GM18505 (cell line): Measurements from ENCODE around the gene TGFBR3.

Source experiments
- ATAC-seq: cut with Tn5 transposase; IDR thresholded peaks from one replicate; pipeline ENCODE4 v1.9.1; 2021; ENCODE audit not compliant: unreplicated experiment
- POLR2A ChIP-seq: IDR thresholded peaks from 4 replicates; pipeline ENCODE4 v1.6.1; 2011; ENCODE audit warnings: borderline replicate concordance; ENCODE audit not compliant: insufficient read depth, insufficient read length; ENCODE audit errors: extremely low read depth

TGFBR3 gene

GRCh38 chr1:91661121-91661520 is 224.8 kb downstream of the TGFBR3 start:
- ATAC-seq = no peak

GRCh38 chr1:91660708-91661107 is 225.2 kb downstream of the TGFBR3 start:
- ATAC-seq = no peak
- TF ChIP-seq POLR2A = no peak

More at GRCh38 chr1:91661121-91661520, 224.8 kb downstream of the TGFBR3 start:
- no peak for TF ChIP-seq POLR2A

- no peak for ATAC-seq
- TF ChIP-seq POLR2A = no peak
Observed at GRCh38 chr1:91655912-91656449, 230.0 kb downstream of the TGFBR3 start.

- TF ChIP-seq POLR2A = no peak
- peak; percentile 67 for ATAC-seq
Observed at GRCh38 chr1:91653183-91653582, 232.8 kb downstream of the TGFBR3 start.

GRCh38 chr1:91651661-91652071 is 234.3 kb downstream of the TGFBR3 start:
- TF ChIP-seq POLR2A = no peak
- no peak for ATAC-seq

- TF ChIP-seq POLR2A = no peak
- no peak for ATAC-seq
Observed at GRCh38 chr1:91651243-91651642, 234.7 kb downstream of the TGFBR3 start.

- no peak for TF ChIP-seq POLR2A
- no peak for ATAC-seq
Observed at GRCh38 chr1:91650764-91651163, 235.2 kb downstream of the TGFBR3 start.

GRCh38 chr1:91647061-91647460 is 238.9 kb downstream of the TGFBR3 start:
- no peak for ATAC-seq
- no peak for TF ChIP-seq POLR2A

- no peak for ATAC-seq
- no peak for TF ChIP-seq POLR2A
Observed at GRCh38 chr1:91645031-91645430, 240.9 kb downstream of the TGFBR3 start.

- TF ChIP-seq POLR2A = no peak
- ATAC-seq = no peak
Observed at GRCh38 chr1:91643431-91643830, 242.5 kb downstream of the TGFBR3 start.

GRCh38 chr1:91640877-91641526 is 244.9 kb downstream of the TGFBR3 start:
- no peak for TF ChIP-seq POLR2A
- no peak for ATAC-seq

GRCh38 chr1:91637539-91637994 is 248.4 kb downstream of the TGFBR3 start:
- TF ChIP-seq POLR2A = no peak
- no peak for ATAC-seq

GRCh38 chr1:91635763-91636162 is 250.2 kb downstream of the TGFBR3 start:
- no peak for ATAC-seq
- no peak for TF ChIP-seq POLR2A

- no peak for ATAC-seq
- no peak for TF ChIP-seq POLR2A
Observed at GRCh38 chr1:91633438-91633837, 252.5 kb downstream of the TGFBR3 start.

GRCh38 chr1:91631718-91632330 is 254.1 kb downstream of the TGFBR3 start:
- ATAC-seq = no peak
- TF ChIP-seq POLR2A = no peak

GRCh38 chr1:91630803-91631202 is 255.1 kb downstream of the TGFBR3 start:
- no peak for TF ChIP-seq POLR2A
- no peak for ATAC-seq
